HuH-7.5 (cell line): ENCODE measurements around the gene ANTXR1.

ENCODE experiments used
- DNase-seq: peaks from one replicate; pipeline ENCODE4 v3.0.0; 2011; ENCODE audit warnings: low spot score

Gene ANTXR1

DNA sequence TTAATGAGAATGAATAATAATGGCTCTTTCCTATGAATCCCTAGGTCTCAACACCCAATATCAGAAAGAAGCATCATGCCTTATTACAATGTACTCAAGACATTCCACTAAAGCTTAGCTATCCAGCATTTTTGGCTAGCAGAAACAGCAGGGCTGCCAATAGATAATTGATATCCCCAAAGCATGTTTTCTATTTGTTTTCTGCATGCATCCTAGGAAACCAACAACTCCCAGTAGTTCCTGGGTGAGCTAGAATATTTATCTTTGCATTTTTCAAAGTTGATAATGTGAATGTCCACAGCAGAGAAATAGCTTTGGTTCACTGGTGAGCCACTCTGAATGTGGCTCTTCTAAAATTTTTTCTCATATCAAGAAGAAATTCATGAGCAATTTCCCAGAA lies 5.8 kb upstream of the ANTXR1 start:
- no peak for DNase-seq

DNA sequence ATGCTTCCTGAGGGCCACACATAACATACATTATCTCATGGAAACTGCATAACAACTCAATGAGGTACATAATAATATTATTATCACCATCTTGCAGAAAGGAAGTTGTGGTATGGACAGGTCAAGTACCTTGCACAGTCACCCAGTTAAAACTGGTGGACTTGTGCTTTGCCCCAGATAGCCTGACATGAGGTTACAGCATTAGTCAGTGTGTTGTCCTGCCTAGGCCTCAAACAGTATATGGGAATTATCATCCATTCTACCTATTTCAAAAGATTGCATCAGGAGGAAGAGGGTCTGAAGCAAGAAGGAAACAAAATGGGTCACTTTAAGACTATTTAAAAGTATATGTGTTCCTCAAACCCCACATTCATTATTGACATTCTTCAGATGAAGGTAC lies 5.4 kb upstream of the ANTXR1 start:
- DNase-seq: no peak

DNA sequence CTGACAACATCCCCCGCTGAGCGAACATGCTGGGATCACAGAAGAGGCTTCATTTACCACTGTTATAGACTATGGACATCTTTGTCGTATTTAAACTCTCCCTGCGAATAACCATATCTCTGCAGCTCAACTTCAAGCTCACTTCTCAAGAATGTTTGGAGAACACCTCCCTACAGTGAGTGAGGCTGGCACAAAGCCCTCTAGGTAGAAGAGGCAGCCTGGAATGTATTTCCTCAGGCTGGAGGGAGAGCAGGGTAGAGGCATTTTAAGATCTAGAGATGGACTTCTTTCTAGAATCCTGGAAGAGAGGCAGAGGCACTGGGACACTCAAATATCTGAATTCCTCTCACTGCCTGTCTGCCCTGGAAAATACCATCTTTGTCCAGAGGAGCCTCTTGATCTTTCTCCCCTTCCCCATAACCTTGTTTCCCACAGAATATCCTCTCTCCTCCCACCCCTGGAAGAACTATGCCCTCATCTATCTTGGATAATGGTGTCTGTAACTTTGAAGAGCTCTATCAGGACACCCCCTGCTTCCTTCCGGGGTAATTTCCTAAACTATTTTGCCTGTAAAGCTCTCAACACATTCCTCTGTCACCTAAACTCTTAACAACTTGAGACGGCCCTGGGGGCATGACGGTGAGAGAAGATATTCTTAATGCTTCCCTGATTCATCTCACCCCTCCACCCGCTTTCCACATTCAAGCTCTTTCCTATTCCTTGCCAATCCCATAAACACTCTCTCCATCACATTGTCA lies 2.4 kb upstream of the ANTXR1 start:
- DNase-seq: no peak

DNA sequence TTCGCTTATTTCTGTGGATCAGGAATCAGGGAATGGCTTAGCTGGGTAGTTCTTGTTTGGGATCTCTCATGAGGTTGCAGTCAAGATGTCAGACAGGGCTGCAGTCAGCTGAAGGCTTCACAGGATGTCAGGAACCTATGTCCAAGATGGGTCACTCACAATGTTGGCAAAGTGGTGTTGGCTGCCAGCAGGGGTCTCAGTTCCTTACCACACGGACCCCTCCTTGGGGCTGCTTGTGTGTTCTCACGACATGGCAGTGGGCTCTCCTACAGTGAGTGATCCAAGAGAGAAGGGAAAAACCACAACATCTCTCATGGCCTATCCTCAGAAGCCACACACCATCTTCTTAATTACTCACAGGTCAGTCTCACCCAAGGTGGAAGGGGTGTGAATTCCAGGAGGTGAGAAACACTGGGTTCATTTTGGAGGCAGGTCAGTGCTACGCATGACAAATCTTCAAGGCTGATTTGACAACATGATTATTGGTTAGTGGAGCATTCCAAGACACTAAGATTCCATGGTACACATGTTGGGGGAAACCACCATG lies 1.3 kb upstream of the ANTXR1 start:
- DNase-seq: no peak

DNA sequence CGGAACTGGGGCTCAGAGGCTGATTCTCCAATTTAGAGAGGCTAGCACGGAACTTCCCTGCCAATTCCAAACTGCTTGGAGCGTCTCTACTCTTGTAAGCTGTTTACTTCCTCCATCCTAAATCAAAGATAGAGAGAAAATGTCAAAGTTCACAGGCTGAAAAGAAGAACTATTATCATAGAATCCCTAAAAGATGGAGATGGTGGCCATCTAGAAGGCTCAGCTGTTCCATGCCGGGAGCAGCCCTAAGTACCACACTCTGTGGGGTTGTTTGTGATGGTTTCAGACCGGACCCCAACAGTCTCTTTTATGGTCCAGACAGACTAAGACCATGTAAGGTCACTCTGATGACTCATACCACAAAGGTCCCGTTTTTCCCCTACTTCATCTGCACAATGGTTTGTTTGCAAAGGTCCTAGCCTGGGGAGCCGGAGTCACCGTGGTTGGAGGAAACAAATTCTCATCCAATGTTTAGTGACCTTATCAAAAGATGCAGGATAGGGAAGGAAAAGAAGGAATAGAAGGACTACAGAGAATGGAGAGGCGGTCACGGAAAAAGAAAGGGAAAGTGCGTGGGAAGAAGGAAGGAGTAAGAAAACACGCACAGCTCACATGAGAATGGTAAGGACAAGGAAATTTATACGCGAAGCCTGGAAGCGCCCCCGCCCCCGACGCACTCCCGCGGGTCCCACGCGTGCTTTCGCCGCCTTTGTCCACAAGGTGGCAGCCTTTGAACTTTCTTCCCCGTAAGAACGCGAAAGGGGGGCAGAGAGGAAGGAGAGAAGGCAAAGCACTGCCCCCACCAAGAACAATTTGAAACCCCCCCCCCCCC lies 453 bp upstream of the ANTXR1 start:
- peak; percentile 28 for DNase-seq

DNA sequence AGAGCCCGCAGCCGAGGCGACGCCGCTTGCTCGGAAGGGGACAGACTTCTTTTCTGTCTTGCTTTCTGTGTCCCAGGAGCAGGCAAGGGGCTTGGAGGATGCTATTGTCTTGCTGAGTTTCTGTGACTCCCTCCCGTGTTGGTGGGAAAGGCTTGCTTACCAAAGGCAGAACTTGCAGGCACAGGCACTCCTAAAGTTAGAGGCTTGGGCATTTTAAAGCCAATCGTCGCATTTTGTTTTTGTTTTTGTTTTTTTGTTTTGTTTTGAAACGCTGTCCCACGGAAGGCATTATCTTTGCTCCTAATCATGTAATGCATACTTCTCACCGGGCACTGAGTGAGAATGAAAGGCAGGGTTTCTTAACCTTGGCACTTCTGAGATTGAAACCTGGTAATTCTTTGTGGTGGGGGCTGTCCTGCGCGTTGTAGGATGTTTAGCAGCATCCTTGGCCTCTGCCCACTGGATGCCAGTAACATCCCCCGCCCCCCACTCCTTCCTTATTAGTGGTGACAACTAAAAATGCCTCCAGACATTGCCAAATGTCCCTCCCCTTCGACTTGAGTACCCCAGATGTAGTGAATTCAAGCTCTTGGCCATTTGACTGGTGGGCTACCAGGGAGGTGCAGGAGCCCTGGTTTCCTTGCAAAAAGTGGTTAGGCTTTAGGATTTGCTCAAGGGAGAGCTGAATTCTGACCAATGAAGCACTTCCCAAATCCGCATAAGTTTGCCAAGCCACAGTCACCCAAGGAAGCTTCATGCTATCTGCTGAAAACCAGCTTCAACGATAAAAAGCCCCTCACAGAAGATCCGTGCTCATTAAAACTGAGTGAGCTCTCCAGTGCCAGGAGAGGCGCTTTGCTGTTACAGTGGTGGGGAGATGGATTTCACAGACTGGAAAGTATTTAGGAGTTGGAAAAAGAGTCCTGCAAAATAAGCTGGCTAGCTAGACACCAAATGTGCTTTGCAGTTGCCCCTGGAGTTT lies 1.2 kb downstream of the ANTXR1 start:
- no peak for DNase-seq

DNA sequence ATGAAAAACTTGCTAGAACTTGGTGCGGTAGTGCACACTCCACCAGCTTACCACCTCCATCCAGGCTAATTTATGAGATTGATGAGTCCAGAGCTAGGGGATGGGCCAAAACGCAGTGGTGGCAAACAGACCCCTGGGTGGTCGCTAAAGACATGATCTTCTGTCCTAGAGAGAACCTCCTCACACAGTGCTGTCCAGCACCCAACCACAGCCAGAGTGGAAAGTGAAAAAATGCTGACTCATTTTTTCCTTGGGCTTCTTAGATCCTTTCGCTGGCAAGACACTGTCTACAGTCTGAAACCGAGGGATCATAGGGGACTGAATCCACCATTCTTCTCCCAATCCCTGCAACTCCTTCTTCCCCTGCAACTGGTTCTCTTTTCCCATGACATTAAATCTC lies 4.1 kb downstream of the ANTXR1 start:
- no peak for DNase-seq

DNA sequence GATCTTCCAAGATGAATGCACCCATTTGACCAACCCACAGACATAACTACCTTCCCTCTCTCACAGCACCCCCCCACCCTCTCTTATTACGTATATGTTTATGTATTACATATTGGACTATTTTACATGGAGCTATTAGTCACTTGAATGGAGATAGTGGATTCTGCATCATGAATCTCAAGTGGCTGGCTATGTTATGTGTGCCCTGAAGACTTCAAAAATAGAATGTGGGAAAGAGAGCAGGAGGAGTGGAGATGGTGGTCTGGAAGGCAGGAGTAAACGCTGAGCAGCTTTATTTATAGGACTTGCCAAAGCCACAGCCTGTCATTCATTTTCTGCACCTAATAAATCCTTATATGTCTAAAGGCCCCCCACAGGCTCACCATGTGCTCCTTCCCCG lies 4.9 kb downstream of the ANTXR1 start:
- DNase-seq: no peak

DNA sequence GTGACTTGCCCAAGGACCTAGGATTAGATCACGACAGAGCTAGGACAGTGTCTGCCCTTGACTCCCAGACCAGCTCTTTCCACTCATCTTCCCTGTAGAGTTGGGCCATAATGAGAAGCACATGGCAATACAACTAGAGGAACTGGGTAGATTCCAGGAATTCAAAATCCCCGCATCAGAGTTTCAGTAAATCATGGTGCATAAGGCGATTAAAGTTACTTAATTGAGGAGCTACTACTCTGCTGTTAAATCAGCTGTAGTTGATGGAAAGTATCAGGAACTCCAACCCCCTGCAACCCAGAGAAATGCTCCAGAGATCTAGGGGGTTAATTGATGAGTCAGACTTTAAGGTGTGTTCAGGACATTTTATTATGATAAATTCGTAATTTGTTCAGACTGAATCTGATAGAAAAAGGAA lies 5.7 kb downstream of the ANTXR1 start:
- DNase-seq: no peak

DNA sequence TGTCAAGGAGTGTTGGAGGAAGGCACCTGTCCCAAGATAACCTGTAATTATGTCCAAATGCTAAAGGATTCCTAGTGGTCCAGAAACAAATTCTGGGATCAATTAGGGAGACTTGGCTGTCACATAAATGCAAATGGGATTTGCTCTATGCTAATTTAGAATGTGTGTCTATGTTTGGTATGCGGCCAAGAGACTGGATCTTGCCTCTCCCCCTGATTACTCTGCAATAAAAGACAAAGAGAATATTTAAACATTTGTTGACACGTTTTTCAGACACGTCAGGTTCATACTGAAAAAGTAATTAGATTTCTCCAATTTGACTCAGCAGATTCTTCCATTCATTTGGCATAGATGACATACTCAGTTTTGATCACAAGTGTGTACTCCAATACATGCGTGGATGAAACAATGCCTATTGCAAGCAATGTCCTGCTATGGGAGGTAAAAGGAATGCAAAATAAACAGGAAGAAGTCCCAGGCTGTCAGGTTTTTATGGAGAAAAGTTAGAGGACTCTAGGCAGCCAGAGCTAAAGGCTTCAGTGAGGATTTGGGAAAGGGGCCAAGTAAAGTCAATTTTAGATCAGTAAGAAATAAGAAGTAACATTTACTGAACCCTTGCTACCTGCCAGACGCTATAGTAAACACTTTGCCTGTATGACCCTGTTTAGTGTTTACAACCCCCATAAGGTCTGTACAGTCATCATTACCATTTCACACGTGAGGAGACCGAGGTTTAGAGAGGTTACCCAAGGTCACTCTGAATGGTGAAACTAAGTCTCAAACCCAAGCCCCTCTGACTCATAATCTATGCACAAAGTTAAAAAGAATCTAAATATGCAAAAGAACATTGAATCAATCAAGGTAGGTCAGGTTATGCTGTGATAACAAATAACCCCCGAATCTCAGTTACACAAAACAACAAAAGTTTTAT lies 7.8 kb downstream of the ANTXR1 start:
- no peak for DNase-seq

DNA sequence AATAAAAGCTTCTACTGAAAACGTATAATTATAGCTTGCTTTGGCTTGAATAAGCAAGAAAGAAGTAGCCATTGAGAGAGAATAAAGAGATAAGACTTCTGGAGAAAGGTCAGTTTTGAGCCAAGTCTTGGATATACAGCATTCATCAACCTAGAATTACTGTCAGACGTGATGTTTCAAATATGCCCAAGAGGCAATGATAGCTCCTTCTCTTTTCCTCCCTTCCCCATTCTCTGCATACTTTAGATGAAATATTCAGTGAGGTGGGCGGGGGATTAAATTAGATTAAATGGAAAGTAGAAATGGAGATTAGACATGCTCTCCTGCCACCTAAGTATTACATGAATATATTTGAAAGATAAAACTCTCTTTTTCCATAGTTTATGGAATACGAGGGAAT lies 8.7 kb downstream of the ANTXR1 start:
- no peak for DNase-seq

DNA sequence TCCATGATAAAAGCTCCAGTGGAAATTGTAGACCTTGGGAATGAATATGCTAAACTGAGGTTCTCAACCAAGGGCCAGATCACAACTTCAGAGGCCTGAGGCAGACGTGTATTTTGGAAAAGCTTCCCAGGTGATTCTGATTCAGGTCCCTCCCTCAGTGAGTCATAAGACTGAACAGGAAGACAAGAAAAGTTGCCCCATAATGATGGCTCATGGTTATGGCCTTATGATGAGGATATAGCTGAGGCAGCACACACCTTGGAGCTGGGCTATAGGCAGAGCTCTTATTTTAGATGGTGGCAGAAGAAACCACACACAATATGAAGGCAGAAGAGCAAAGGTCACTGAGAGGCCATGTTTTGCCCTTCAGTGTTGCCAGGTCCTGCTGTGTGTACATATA lies 9.6 kb downstream of the ANTXR1 start:
- no peak for DNase-seq

DNA sequence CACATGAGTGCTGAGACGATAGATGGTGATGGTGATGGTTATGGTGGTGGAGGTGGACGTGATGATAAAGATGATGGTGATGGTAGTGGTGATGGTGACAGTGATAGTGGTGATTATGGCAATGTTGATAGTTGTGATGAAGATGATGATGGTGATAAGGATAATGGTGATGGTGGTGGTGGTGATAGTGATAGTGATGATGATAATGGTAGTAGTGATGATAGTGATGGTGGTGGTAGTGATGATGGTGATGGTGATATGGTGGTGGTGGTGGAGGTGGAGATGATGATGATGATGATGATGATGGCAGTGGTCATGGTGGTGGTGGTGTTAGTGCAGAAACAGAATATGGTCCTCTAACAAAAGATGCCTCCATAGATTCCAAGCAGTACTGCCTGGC lies 10.3 kb downstream of the ANTXR1 start:
- no peak for DNase-seq

DNA sequence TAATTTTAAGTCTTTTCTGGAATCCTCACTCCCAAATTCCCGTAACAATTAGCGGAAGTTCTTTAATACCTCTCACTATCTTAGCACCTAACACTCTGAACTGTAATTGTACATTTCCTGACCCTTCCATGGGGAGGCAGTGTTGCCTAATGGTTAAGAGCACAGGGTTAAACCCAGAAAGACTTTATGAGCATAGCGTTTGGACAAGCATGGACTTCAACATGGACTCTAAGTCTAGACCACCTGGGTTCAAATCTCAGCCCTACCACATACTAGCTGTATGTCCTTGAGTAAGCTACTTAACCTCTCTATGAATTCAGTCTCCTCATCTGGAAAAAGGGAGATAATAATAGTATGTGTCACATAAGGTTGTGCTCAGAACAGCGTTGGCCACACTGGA lies 13.0 kb downstream of the ANTXR1 start:
- peak; percentile 25 for DNase-seq

DNA sequence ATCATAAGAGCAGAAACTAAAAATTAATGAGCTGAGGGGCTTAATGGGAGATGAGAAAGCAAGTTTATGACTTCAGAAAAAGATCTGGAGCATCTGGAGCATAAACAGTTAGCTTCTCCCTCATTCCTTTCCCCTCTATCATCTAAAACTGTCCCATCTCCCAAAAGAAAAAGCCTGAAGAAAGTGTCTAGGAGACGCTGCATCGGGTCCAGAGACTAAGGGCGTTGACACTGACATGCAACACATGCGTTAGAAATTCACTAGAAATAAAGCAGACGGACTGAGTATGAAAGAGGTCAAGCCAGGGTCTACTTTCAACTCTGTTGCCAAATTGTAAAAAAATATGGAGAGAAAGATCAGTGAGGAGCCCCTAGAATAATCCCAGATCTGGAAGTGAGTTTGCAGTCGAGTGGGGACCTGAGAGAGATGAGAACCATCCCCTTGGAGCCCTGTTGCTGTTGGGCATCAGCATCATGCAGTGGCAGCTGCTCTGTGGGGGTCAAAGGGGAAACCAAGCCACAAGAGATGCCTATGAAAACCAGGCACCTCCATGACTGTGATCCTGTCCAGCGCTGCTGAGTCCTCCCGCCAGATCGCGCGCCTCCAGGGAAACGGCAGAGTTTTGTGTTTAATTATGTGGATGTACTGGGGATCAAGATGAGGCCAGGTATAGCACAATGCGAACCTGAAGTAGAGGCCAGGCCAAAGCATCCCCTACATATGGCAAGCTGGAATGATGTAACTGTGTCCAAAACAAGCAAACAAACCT lies 13.9 kb downstream of the ANTXR1 start:
- no peak for DNase-seq

DNA sequence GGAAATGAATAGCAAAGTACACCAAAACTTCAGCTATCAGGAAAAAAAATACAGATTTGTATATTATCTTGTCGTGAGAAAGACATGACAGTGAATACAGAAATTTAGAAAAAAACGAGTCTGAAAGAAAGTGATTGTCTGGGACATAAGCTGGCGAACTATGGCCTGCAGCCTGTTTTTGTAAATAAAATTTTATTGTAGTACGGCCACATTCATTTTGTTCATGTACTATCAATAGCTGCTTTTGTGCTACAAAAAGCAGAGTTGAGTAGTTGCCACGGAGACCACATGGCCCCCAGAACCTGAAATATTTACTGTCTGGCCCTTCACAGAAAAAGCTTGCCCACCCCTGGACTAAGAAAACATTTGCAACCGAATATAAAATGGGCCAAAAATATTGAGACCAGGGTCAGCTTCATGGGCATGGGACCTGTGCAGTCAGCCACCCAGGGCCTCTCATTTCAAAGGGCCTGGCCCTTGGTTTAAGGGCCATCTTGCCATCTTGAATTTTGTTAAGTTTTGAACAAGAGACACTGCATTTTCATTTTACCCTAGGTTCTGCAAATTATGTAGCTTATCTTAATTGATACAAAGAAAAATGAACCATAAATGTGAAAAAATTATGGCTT lies 17.9 kb downstream of the ANTXR1 start:
- DNase-seq: no peak

DNA sequence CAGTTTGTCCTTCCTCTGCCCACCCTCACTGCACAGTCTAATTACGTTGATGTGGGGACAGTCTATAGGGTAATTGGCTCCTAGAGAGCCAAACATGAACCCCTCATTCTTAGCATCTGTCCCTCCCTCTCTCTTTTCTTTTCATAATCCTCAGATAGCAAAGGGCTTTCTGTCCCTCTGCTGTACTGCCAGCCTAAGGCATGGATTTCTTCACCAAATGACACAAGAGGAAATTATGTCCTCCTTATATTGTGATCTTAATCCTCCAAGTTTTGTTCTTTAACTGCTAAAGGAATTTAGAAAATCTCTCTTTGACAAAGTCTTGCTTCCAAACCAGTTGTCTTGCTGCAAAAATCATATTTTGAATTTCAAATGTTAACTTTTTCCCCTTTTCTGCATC lies 18.5 kb downstream of the ANTXR1 start:
- DNase-seq: no peak

DNA sequence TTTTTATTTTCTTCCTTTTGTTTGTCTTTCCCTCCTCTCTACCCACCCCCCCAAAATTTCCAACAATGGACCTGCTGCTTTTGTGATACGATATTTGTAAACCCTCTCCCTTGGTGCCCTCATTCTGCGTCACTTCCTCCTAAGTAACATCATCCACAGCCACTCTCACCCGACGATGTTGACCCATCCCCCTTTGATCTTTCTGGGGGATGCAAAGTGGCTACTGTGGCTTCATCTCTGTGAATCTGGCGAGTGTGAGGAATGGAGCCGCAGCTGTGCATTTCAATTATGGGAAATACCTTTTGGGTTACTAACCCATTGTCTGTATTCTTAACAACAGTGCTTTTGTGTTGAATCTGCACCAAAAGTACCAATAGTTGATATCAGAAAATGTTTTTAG lies 19.4 kb downstream of the ANTXR1 start:
- no peak for DNase-seq

DNA sequence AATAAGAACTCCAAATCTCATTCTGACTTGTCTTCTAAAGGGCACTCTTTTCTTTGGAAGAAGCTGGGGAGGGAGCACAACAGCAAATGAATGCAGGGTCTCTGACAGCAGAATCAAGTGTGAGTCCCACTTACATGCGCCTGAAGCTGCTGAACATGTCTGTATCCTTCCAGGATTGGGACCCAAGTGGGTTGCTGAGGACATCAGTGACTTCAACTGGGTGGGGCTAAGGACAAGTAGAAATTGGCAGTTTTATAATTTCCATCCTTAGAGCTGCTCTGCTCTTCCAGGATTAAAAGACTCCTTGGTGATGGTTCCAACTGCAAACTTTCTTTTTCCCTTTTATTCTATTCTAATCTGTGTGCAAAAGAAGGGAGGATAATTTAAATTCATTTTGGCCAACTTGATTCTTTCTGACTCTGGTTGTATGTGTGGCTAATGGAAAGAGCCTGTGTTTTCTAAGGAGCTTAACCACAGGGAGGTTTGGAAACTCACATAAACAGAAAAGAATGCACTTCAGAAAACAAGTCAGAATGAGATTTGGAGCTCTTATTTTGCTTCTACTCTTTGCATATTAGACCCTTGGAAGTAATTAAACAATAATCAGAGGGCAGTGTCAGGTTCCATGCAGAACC lies 20.6 kb downstream of the ANTXR1 start:
- no peak for DNase-seq
